K562 (cell line): Measurements from ENCODE around the gene ZNF451. TPM values are rescaled to one million over a fixed set of nuclear protein-coding genes. Genes with fewer than 3 reads are reported as not detected.

Experiments used
- EWSR1 ChIP-seq: fragments of 450-650 bp; IDR thresholded peaks from 2 replicates; pipeline ENCODE4 v1.6.1; 2018; ENCODE audit warnings: borderline replicate concordance, mild to moderate bottlenecking, low read depth, moderate library complexity; ENCODE audit not compliant: partially characterized antibody
- EZH2 ChIP-seq: IDR thresholded peaks from 2 replicates; pipeline ENCODE4 v1.6.1; 2012; ENCODE audit warnings: low read depth, mild to moderate bottlenecking, inconsistent platforms, low read length, borderline replicate concordance
- NEUROD1 ChIP-seq: fragments of 150-350 bp; IDR thresholded peaks from 2 replicates; pipeline ENCODE4 v1.6.1; 2014; ENCODE audit warnings: borderline replicate concordance, low read length, low read depth; ENCODE audit not compliant: partially characterized antibody
- RBM34 ChIP-seq: fragments of 200-400 bp; formaldehyde crosslinking; IDR thresholded peaks from 2 replicates; pipeline ENCODE4 v1.6.1; 2018; ENCODE audit warnings: low read length, borderline replicate concordance; ENCODE audit not compliant: insufficient read depth
- YY1 ChIP-seq, 3 experiments: IDR thresholded peaks; 2 replicates each; pipeline ENCODE4 v1.6.1; 2011; ENCODE audit warnings: low read length in 2 of 3, mild to moderate bottlenecking in 2 of 3, moderate library complexity in 2 of 3, borderline replicate concordance in 1 of 3, control low read depth in 1 of 3, low read depth in 1 of 3; ENCODE audit not compliant: insufficient read depth in 3 of 3, insufficient replicate concordance in 2 of 3, control insufficient read depth in 1 of 3, insufficient read length in 1 of 3; ENCODE audit errors: extremely low read depth in 1 of 3
- ZNF232 ChIP-seq: sonication (generic); formaldehyde crosslinking; IDR thresholded peaks from 2 replicates; pipeline ENCODE4 v1.8.0; 2022; ENCODE audit warnings: mild to moderate bottlenecking, missing genetic modification reagents
- polyA plus RNA-seq, 8 experiments: library from polyadenylated mRNA; depleted of rRNA in 4 of 8; stranded (reverse) in 5 of 8; unstranded in 3 of 8; fragments of >200 nt; fragmentation: Nextera tagmentation in 2 of 8; fragmentation: Illumina TruSeq in 1 of 8; extraction: Ambion mirVana in 2 of 8; extraction: Trizol in 1 of 8; gene quantifications; 2 replicates each; pipeline versions ENCODE4 v1.2.1 to v1.2.3, GENCODE V29; 2011 to 2014; ENCODE audit warnings: inconsistent platforms in 1 of 8, missing spikeins in 1 of 8
- total RNA-seq, 7 experiments: library from RNA; depleted of rRNA in 6 of 7; stranded (reverse); fragments of >200 nt in 6 of 7; fragmentation: Illumina TruSeq in 2 of 7; extraction: Trizol in 2 of 7; gene quantifications; 2 replicates each; pipeline versions ENCODE4 v1.2.1 to v1.2.3, GENCODE V29; 2011 to 2021; ENCODE audit warnings: low replicate concordance in 1 of 7
- TF ChIP-seq, protein P1 (sequence below), 2 experiments: fragments of 450-650 bp; formaldehyde crosslinking in 1 of 2; IDR thresholded peaks; 2 replicates each; pipeline versions ENCODE4 v1.4.0 to v1.6.1; 2014 to 2020; ENCODE audit warnings: mild to moderate bottlenecking in 2 of 2, borderline replicate concordance in 1 of 2, low read depth in 1 of 2
- TF ChIP-seq, protein P2 (sequence below), 2 experiments: IDR thresholded peaks; 2 replicates each; pipeline ENCODE4 v1.6.1; 2012; ENCODE audit warnings: improper control_type of control experiment in 2 of 2, low read depth in 2 of 2, low read length in 2 of 2, borderline replicate concordance in 1 of 2
- TF ChIP-seq, protein P3 (sequence below): sonication (generic); formaldehyde crosslinking; IDR thresholded peaks from 2 replicates; pipeline ENCODE4 v1.9.0; 2022; ENCODE audit warnings: mild to moderate bottlenecking, missing genetic modification reagents
- TF ChIP-seq, protein P4 (sequence below): fragments of 200-800 bp; sonication (Bioruptor generic); IDR thresholded peaks from 2 replicates; pipeline ENCODE4 v1.6.1; 2017; ENCODE audit warnings: missing genetic modification characterization, missing compliant biosample characterization

The ZNF451 gene
- total and polyA plus RNA-seq, 9 of the 15 experiments (the other 6 are each of a cell fraction or from before 2014, with no cell fraction given) = 16.1 to 74.3 (median 38.3) TPM

DNA sequence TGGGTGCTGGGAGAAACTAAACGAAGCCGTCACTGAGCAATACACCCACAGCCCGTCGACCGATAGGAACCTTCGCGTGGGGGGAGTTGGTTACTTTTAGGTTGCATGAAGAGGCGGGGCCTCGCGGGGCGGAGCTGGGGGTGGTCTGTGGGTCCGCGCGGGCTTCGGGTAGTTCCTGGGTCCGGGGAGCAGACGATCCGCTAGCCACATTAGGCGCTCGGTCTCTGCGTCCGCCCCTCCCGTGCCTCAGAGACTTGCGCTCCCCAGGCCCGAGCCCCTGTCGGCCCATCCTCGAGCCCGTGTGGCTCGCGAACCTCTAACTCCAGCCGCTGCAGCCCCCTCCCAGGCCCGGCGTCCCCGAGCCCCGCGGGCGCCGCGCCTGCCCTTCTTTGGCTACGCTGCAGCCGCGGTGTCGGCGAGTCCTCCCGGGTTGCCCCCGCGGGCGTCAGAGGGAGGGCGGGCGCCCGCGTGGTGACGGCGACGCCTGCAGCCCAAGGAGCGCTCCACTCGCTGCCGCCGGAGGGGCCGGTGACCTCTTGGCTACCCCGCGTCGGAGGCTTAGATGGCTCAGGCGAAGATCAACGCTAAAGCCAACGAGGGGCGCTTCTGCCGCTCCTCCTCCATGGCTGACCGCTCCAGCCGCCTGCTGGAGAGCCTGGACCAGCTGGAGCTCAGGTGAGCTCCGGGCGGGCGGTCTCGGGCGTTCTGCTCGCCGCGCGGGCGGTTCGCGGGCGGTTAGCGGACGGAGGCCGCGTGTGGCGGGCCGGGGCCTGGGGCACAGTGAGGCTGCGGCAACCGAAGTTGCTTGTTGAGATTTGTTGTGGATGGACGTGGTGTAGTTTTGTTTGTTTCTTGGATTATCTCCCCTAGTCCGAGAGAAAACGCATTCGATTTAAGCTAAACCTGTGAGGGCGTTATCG, 82.4 kb downstream of the ZNF451 start, which contains the start of gene BAG2 (continued):
- TF ChIP-seq, protein P1, sequence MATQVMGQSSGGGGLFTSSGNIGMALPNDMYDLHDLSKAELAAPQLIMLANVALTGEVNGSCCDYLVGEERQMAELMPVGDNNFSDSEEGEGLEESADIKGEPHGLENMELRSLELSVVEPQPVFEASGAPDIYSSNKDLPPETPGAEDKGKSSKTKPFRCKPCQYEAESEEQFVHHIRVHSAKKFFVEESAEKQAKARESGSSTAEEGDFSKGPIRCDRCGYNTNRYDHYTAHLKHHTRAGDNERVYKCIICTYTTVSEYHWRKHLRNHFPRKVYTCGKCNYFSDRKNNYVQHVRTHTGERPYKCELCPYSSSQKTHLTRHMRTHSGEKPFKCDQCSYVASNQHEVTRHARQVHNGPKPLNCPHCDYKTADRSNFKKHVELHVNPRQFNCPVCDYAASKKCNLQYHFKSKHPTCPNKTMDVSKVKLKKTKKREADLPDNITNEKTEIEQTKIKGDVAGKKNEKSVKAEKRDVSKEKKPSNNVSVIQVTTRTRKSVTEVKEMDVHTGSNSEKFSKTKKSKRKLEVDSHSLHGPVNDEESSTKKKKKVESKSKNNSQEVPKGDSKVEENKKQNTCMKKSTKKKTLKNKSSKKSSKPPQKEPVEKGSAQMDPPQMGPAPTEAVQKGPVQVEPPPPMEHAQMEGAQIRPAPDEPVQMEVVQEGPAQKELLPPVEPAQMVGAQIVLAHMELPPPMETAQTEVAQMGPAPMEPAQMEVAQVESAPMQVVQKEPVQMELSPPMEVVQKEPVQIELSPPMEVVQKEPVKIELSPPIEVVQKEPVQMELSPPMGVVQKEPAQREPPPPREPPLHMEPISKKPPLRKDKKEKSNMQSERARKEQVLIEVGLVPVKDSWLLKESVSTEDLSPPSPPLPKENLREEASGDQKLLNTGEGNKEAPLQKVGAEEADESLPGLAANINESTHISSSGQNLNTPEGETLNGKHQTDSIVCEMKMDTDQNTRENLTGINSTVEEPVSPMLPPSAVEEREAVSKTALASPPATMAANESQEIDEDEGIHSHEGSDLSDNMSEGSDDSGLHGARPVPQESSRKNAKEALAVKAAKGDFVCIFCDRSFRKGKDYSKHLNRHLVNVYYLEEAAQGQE (IDR thresholded peaks at IDR 0.05; ENCODE audit: borderline replicate concordance) = 0 out of 2 replicates have a peak, but pooled peaks have one; percentile 4
- TF ChIP-seq, protein P1 (CRISPR knock-in tag; IDR thresholded peaks at IDR 0.05; ENCODE audit: low read depth) = no peak
- TF ChIP-seq YY1 (IDR thresholded peaks at IDR 0.05; ENCODE audit: borderline replicate concordance in 1 of 3, control insufficient read depth in 1 of 3, extremely low read depth in 1 of 3, insufficient read depth in 3 of 3, insufficient read length in 1 of 3, insufficient replicate concordance in 2 of 3, low read depth in 1 of 3, low read length in 2 of 3) (peak; percentile 10 to 93 (median 82)), EZH2 (no peak), RBM34 (no peak), ZNF232 (CRISPR knock-in tag) (no peak), EWSR1 (no peak), NEUROD1 (peak; percentile 1)
- TF ChIP-seq, protein P2, sequence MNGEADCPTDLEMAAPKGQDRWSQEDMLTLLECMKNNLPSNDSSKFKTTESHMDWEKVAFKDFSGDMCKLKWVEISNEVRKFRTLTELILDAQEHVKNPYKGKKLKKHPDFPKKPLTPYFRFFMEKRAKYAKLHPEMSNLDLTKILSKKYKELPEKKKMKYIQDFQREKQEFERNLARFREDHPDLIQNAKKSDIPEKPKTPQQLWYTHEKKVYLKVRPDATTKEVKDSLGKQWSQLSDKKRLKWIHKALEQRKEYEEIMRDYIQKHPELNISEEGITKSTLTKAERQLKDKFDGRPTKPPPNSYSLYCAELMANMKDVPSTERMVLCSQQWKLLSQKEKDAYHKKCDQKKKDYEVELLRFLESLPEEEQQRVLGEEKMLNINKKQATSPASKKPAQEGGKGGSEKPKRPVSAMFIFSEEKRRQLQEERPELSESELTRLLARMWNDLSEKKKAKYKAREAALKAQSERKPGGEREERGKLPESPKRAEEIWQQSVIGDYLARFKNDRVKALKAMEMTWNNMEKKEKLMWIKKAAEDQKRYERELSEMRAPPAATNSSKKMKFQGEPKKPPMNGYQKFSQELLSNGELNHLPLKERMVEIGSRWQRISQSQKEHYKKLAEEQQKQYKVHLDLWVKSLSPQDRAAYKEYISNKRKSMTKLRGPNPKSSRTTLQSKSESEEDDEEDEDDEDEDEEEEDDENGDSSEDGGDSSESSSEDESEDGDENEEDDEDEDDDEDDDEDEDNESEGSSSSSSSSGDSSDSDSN (IDR thresholded peaks at IDR 0.05; ENCODE audit: borderline replicate concordance in 1 of 2, low read depth in 2 of 2, low read length in 2 of 2) = peak; percentile 51 to 86; a peak in 3 of 4 replicates
- TF ChIP-seq, protein P3, sequence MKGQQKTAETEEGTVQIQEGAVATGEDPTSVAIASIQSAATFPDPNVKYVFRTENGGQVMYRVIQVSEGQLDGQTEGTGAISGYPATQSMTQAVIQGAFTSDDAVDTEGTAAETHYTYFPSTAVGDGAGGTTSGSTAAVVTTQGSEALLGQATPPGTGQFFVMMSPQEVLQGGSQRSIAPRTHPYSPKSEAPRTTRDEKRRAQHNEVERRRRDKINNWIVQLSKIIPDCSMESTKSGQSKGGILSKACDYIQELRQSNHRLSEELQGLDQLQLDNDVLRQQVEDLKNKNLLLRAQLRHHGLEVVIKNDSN (CRISPR knock-in tag) = no peak
- TF ChIP-seq, protein P4, sequence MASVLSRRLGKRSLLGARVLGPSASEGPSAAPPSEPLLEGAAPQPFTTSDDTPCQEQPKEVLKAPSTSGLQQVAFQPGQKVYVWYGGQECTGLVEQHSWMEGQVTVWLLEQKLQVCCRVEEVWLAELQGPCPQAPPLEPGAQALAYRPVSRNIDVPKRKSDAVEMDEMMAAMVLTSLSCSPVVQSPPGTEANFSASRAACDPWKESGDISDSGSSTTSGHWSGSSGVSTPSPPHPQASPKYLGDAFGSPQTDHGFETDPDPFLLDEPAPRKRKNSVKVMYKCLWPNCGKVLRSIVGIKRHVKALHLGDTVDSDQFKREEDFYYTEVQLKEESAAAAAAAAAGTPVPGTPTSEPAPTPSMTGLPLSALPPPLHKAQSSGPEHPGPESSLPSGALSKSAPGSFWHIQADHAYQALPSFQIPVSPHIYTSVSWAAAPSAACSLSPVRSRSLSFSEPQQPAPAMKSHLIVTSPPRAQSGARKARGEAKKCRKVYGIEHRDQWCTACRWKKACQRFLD (CRISPR knock-in tag) = no peak
